ENCODE measurements around the gene SH2D4B.

The SH2D4B gene

GRCh38 chr10:80498833-80499741 is 38.6 kb upstream of the SH2D4B start:
- peak overlapping the region; percentile 89 for H3K27ac ChIP-seq (ENCODE audit: low read depth, low read length)
- H3K27me3 ChIP-seq (ENCODE audit: control insufficient read depth, insufficient read depth, low read length), result no peaks in the 10 kb centered on the region
- peaks cover 30% of the 10 kb centered on the region for H3K4me1 ChIP-seq (ENCODE audit: control insufficient read depth, insufficient read depth, low read length)
- H3K4me3 ChIP-seq (ENCODE audit: low read length), result peak overlapping the region; percentile 24
- peak overlapping the region; percentile 50 for H3K9ac ChIP-seq (ENCODE audit: low read length)
- H3K36me3 ChIP-seq (ENCODE audit: control insufficient read depth, insufficient read depth, low read length), result no peaks in the 10 kb centered on the region

- Histone ChIP-seq H3K4me1 (ENCODE audit: control insufficient read depth, insufficient read depth, low read length) (peaks cover 40% of the 10 kb centered on the region), H3K27ac (ENCODE audit: low read depth, low read length) (no peak overlapping the region), H3K9ac (ENCODE audit: low read length) (no peak overlapping the region), H3K27me3 (ENCODE audit: control insufficient read depth, insufficient read depth, low read length) (no peaks in the 10 kb centered on the region), H3K36me3 (ENCODE audit: control insufficient read depth, insufficient read depth, low read length) (no peaks in the 10 kb centered on the region), H3K4me3 (ENCODE audit: low read length) (no peak overlapping the region)
Observed at GRCh38 chr10:80500572-80501380, 36.9 kb upstream of the SH2D4B start.

- Histone ChIP-seq H3K27me3 (ENCODE audit: control insufficient read depth, insufficient read depth, low read length) (no peaks in the 10 kb centered on the region), H3K9ac (ENCODE audit: low read length) (no peak overlapping the region), H3K4me1 (ENCODE audit: control insufficient read depth, insufficient read depth, low read length) (peaks cover 41% of the 10 kb centered on the region), H3K36me3 (ENCODE audit: control insufficient read depth, insufficient read depth, low read length) (no peaks in the 10 kb centered on the region), H3K27ac (ENCODE audit: low read depth, low read length) (no peak overlapping the region), H3K4me3 (ENCODE audit: low read length) (no peak overlapping the region)
Observed at GRCh38 chr10:80501381-80501912, 36.3 kb upstream of the SH2D4B start.

GRCh38 chr10:80501913-80502521 is 35.7 kb upstream of the SH2D4B start:
- Histone ChIP-seq H3K36me3 (ENCODE audit: control insufficient read depth, insufficient read depth, low read length) (peaks cover 4% of the 10 kb centered on the region), H3K27me3 (ENCODE audit: control insufficient read depth, insufficient read depth, low read length) (no peaks in the 10 kb centered on the region), H3K4me3 (ENCODE audit: low read length) (no peak overlapping the region), H3K4me1 (ENCODE audit: control insufficient read depth, insufficient read depth, low read length) (peaks cover 41% of the 10 kb centered on the region), H3K9ac (ENCODE audit: low read length) (no peak overlapping the region), H3K27ac (ENCODE audit: low read depth, low read length) (no peak overlapping the region)

- H3K27me3 ChIP-seq (ENCODE audit: control insufficient read depth, insufficient read depth, low read length), result no peaks in the 10 kb centered on the region
- H3K4me3 ChIP-seq (ENCODE audit: low read length), result no peak overlapping the region
- H3K27ac ChIP-seq (ENCODE audit: low read depth, low read length), result no peak overlapping the region
- H3K36me3 ChIP-seq (ENCODE audit: control insufficient read depth, insufficient read depth, low read length), result peaks cover 4% of the 10 kb centered on the region
- H3K4me1 ChIP-seq (ENCODE audit: control insufficient read depth, insufficient read depth, low read length), result peaks cover 32% of the 10 kb centered on the region
- no peak overlapping the region for H3K9ac ChIP-seq (ENCODE audit: low read length)
Observed at GRCh38 chr10:80502621-80503583, 34.8 kb upstream of the SH2D4B start.

- Histone ChIP-seq H3K36me3 (ENCODE audit: control insufficient read depth, insufficient read depth, low read length) (peaks cover 4% of the 10 kb centered on the region), H3K4me1 (ENCODE audit: control insufficient read depth, insufficient read depth, low read length) (peaks cover 25% of the 10 kb centered on the region), H3K4me3 (ENCODE audit: low read length) (no peak overlapping the region), H3K27me3 (ENCODE audit: control insufficient read depth, insufficient read depth, low read length) (no peaks in the 10 kb centered on the region), H3K27ac (ENCODE audit: low read depth, low read length) (no peak overlapping the region), H3K9ac (ENCODE audit: low read length) (no peak overlapping the region)
Observed at GRCh38 chr10:80503584-80504157, 34.0 kb upstream of the SH2D4B start.

GRCh38 chr10:80504158-80504811 is 33.4 kb upstream of the SH2D4B start:
- Histone ChIP-seq H3K36me3 (ENCODE audit: control insufficient read depth, insufficient read depth, low read length) (peaks cover 10% of the 10 kb centered on the region), H3K4me3 (ENCODE audit: low read length) (no peak overlapping the region), H3K27me3 (ENCODE audit: control insufficient read depth, insufficient read depth, low read length) (no peaks in the 10 kb centered on the region), H3K4me1 (ENCODE audit: control insufficient read depth, insufficient read depth, low read length) (peaks cover 18% of the 10 kb centered on the region), H3K9ac (ENCODE audit: low read length) (no peak overlapping the region), H3K27ac (ENCODE audit: low read depth, low read length) (no peak overlapping the region)

GRCh38 chr10:80504897-80505465 is 32.7 kb upstream of the SH2D4B start:
- Histone ChIP-seq H3K4me3 (ENCODE audit: low read length) (no peak overlapping the region), H3K36me3 (ENCODE audit: control insufficient read depth, insufficient read depth, low read length) (peaks cover 12% of the 10 kb centered on the region), H3K27ac (ENCODE audit: low read depth, low read length) (no peak overlapping the region), H3K27me3 (ENCODE audit: control insufficient read depth, insufficient read depth, low read length) (no peaks in the 10 kb centered on the region), H3K9ac (ENCODE audit: low read length) (no peak overlapping the region), H3K4me1 (ENCODE audit: control insufficient read depth, insufficient read depth, low read length) (peaks cover 11% of the 10 kb centered on the region)

- Histone ChIP-seq H3K4me1 (ENCODE audit: control insufficient read depth, insufficient read depth, low read length) (peaks cover 11% of the 10 kb centered on the region), H3K4me3 (ENCODE audit: low read length) (no peak overlapping the region), H3K36me3 (ENCODE audit: control insufficient read depth, insufficient read depth, low read length) (peaks cover 12% of the 10 kb centered on the region), H3K27me3 (ENCODE audit: control insufficient read depth, insufficient read depth, low read length) (no peaks in the 10 kb centered on the region), H3K9ac (ENCODE audit: low read length) (no peak overlapping the region), H3K27ac (ENCODE audit: low read depth, low read length) (no peak overlapping the region)
Observed at GRCh38 chr10:80506189-80506575, 31.5 kb upstream of the SH2D4B start.

GRCh38 chr10:80506836-80507487 is 30.7 kb upstream of the SH2D4B start:
- Histone ChIP-seq H3K27me3 (ENCODE audit: control insufficient read depth, insufficient read depth, low read length) (no peaks in the 10 kb centered on the region), H3K36me3 (ENCODE audit: control insufficient read depth, insufficient read depth, low read length) (peaks cover 12% of the 10 kb centered on the region), H3K27ac (ENCODE audit: low read depth, low read length) (no peak overlapping the region), H3K4me3 (ENCODE audit: low read length) (no peak overlapping the region), H3K4me1 (ENCODE audit: control insufficient read depth, insufficient read depth, low read length) (peaks cover 11% of the 10 kb centered on the region), H3K9ac (ENCODE audit: low read length) (no peak overlapping the region)
